SIG-M5 treated with dmso at 0.1 percent for 504 hours (cell line): ENCODE measurements around the gene MAPK10.
"Not testable (repeated sequence)": the region's sequence is repeated elsewhere in the genome, so short reads cannot be mapped to it uniquely, and the experiment has no call there.

Experiments used
- DNase-seq: peaks from one replicate; lab custom pipeline; 2025; ENCODE audit not compliant: unreplicated experiment; lab: John Stamatoyannopoulos, UW

MAPK10 gene

DNA sequence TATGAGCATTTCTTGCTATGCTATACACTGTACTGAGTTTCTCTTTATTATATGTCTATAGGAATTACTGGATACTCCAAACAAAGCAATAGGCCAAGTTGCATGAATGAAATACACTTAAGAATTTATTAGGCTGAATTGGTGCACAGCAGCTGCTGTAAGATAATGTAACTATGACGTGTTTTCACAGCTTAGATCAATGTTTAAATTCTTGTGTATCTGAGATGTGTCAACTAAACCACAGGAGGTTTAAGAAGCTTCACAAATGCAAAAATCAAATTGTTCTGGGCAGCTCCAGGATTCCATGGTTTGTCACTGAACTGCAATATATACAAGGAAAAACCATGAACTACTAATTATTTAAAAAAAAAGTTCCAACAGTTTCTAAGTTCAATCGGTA, 156.7 kb downstream of the MAPK10 start:
- DNase-seq: no peak

DNA sequence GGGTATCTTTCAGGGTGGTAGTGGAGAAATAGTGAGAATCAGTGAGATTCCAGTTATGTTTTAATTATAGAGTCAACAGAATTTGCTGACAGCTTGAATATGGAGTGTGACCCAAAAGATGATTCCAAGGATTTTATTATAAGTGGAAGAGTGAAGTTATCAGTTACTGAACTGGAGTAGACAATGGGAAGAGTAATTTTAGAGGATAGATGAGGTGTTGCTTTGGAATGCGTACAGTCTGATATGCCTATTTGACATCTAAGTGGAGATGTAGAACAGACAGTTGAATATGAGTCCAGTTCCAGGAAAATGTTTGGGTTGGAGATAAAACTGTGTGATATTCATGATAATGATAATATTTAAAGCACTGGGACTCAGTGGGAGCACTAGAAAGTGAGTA, 174.2 kb downstream of the MAPK10 start:
- no peak for DNase-seq

DNA sequence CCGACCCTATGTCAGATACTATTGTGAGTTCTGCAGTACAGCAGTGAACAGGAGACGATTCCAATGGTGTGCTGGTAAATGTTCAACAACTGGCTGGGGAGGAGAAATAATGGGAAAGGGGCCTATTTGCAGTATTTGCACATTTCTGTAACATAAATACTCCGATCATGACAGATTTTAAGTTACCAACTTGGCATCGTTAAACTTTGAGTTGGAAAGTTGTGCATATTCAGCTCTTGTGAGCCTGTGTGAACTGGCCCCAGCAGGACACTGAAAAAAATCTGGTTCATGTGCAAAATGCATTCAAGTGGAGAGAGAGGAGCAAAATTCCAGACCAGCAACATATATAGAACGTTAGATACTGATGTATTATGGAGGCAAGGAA, 175.0 kb downstream of the MAPK10 start:
- no peak for DNase-seq

DNA sequence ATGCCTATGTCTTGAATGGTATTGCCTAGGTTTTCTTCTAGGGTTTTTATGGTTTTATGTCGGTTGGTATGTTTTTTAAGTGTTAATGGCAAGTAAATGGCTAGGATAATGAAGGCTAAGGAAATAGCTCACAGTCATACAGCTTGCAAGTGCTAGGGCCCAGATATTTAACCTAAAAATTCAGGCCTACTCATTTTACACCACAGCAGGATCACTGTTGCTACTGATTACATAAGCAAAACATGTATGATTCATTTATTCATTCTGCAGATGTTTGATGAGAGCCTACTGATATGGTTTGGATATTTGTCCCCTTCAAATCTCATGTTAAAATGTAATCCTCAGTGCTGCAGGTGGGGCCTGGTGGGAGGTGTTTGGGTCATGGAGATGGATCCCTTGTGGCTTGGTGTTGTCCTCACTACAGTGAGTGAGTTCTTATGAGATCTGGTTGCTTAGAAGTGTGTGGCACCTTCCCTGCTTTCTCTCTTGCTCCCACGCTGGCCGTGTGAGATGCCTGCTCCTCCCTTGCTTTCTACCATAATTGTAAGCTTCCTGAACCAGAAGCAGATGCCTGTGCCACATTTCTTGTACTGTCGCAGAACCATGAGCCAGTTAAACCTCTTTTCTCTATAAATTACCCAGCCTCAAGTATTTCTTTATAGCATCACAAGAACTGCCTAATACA, 175.5 kb downstream of the MAPK10 start:
- no peak for DNase-seq

DNA sequence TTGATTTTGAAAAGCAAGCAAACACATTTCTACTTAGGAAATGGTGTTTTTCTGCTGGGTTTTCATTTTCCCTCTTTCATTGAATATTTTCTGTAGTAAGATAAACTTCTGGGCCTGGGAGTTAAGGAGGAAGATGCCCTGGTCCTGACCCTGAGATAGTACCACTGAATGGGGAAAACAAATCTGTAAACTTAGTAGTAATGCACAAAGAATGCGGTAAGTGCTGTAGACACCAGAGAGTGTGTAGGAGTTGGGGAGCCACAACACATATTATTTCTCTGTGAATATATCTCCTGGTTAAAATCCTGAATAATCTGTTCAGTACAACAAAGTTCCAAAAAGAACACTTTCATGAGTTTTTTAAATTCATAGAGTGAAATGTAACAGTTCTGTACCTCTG, 178.3 kb downstream of the MAPK10 start:
- no peak for DNase-seq

DNA sequence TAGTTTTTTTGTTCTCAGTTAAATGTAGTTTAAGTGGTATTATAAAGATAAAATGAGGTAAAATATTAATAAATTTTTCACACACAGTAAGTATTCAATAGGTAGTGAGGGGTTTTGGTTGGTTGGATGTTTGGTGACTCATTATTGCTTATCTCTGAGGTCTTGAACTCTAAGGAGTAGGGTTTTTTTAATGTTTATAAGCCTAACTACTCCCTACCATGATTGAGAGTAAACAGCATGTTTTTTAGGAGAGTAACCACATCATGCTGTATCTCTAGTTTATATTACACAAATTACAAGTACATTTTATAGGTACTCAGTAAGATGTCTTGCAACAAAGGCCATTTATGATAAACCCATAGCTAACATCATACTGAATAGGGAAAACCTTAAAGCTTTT, 181.6 kb downstream of the MAPK10 start:
- DNase-seq: no peak

DNA sequence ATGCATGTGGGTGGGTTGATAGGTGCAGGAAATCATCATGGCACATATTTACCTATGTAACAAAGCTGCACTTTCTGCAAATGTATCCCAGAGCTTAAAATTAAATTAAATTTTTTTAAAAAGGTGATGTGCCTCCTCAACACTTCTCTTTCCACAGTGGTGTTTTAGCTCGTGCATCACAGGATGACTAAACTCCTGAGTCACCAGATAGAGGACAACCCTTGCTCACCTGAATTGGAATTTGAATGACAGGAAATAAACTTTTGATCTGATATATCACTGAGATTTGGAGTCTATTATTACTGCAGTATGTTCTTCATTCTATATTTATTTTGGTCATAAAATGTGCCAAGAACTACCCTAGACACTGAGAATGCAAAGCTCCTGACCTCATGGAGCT, 185.3 kb downstream of the MAPK10 start:
- no peak for DNase-seq

DNA sequence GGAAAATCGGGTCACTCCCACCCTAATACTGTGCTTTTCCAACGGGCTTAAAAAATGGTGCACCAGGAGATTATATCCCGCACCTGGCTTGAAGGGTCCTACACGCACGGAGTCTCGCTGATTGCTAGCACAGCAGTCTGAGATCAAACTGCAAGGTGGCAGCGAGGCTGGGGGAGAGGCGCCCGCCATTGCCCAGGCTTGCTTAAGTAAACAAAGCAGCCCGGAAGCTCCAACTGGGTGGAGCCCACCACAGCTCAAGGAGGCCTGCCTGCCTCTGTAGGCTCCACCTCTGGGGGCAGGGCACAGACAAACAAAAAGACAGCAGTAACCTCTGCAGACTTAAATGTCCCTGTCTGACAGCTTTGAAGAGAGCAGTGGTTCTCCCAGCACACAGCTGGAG, 191.5 kb downstream of the MAPK10 start:
- not testable (repeated sequence) for DNase-seq

DNA sequence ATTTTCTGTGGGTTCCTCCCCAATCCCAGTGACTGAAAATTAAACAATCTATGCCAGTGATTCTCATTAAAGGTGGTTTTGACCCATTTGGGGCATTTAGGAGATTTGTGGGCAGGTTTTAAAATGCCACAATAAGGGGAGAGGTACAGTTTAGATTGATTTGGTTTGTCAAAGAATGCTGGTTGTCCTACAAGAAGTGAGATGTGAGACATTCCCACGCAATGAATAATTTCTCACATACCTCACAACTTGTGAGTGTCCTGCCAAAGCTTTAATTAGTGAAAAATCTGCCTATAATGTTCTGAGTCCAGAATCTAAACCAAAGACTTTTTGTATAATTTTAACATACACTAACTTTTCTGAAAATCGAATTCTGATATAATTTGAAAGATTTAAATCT, 199.4 kb downstream of the MAPK10 start:
- DNase-seq: no peak

DNA sequence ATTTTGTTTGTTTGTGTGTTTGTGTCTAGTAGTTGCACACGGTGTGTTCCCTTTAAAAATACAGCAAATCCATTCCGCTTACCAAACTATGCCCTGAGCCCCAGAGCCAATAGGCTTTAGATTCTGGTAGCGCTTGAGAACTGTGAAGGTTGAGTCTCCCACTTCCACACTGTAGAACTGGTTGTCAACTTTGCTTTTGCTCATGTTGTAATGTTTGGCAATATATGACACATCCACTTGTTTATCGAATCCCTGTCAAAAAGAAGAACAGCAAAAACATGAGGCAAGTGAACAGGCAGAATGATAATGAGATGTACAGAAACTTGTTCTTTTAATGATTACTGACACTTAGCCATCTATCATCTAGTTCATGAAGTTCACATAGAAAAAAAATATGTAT, 200.6 kb downstream of the MAPK10 start:
- no peak for DNase-seq

DNA sequence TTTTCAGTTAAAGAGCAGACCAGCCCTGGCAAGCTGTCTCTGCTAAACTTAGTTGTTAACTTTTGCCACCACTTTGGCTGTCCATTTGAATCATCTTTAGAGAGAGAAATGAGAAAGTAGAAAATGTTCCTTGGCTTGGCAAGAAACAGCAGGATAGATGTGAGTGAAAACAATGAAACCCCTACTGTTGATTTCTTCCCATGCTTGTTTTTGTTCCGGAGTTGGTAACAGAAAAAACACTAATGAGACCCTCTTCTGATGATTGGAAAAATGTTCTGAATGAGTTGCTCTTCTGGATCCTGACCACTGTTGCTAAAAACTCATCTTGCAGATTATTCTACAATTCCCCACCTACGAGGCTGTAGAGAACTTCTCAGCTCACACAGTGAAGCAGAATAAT, 203.3 kb downstream of the MAPK10 start:
- no peak for DNase-seq

DNA sequence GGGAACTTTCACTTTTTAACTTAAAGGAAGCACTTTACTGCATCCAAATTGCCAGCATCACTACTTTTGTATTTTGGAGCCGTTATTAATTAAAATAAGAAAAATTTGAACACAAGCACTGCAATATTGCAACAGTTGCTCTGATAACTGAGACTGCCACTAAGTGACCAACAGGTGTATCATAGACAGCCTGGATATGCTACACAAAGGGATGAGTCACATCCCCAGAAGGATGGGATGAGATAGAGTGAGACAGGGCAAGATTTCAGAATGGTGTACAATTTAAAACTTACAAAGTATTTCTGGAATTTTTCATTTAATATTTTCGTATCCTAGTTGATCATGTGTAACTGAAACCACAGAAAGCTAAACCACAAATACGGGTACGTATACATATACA, 204.1 kb downstream of the MAPK10 start:
- DNase-seq: no peak

DNA sequence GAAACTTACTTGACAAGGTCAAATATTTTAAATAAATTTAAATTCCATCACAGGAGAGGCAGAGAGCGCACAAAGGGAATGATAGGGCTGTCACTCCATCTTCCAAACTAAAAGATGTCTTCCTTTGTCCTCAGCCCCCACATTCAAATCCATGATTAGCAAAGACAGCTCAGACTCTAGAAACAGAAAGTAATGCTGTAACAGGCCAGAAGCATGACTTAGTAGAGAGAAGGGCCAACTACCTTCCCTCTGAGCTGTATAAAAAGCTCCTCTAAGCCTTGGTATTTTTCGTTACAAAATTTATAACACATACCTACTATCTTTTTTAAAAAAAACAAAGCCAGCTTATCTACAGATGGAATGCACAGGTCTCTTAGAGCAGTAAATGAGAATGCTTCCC, 207.4 kb downstream of the MAPK10 start:
- DNase-seq: no peak

DNA sequence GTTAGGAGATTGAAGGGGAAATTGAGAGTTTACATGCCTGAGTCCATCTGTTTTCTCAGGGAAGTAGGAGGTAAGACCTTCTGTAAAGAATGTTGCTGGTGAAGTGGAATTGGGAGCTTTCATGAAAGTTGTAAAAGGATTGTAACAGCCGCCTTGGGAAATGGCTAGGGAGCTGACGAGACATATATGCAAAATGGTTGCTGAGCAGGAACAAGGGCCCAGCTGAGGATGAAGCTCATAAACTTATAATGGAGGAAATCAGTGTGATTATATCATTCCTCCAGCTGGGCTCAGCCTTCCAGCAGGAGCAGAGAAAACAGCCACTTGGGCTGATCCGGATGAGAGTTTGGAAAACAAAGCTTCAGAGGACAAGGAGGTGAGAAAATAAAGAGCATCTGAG, 208.7 kb downstream of the MAPK10 start:
- no peak for DNase-seq

DNA sequence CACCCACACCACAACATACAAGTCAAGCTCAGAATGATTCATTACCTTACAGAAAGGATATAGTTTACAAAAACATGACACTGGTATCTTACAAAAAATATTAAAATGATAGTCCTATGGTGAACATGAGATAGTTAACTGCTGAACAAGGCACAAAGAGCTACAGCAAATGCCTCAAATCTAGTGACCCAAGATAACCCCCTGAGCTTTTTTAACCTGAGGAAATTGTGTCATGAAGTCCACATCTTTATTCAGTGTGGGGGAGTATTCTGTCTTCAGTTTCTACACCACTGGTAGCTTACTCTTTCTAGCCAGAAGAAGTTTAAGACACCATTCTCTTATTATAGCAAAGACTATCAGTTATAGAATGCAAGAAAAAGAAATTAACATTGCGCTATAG, 218.7 kb downstream of the MAPK10 start:
- no peak for DNase-seq

DNA sequence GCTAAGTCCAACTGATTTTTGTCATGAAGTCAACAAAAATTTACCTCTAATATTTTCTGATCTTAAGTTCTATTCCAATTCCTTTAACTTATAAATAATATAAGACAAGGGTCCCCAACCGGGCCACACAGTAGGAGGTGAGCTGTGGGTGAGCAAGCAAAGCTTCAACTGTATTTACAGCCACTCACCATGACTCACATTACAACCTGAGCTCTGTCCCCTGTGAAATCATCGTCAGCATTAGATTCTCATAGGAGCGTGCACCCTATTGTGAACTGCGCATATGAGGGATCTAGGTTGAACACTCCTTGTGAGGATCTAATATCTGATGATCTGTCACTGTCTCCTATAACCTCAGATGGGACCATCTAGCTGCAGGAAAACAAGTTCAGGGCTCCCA, 227.4 kb downstream of the MAPK10 start:
- DNase-seq: no peak

DNA sequence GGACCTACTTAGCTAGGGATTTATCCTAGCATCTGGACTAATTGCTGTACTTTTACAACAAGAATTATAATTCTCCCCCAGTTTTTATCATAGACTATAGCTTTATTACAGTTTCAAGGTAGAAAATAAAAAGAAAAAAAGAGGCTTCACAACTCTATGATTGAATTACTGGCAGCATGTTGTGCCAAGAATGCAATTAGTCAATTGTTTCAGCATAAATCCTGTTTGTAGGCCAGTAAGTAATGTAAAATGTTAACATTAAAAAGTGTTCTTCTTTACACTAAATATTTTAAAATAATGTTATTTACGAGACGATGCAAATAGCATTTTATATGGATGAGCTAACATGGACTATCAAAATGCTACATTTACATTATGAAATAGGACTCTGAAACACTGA, 228.4 kb downstream of the MAPK10 start:
- DNase-seq: no peak

DNA sequence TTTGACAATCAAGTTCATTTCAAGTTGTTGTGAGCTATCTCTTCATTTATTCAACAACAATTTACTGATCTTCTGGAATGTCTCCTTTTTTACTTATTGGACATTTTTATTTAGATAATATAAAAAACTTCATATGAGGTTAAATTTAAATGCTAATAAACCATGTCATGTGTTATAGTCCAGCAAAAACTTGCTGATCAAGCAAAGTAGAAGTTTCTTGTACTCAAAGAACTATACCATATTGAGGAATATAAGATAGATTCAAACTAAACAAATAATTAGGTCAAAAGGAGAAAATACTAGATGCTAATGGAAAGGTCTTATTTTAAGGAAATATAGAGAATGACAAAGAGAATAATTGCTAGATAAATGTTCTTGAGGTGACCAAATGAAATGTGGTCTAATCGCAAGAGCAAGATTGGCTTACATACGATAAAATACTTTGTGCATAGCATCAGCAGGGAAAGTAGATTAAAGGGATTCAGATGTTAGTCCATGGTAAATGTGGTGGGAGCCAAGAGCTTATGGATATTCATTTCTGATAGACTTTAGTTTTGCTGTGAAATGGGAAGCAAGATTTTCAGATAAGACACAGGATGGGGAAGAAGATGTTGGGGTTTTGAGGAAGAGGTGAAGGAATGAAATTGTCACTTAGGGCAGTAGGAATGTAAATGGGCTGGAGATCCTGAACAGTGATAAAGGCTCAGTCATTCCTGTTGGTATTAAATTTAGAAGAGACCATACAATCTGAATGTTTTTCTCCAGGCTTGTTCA, 229.5 kb downstream of the MAPK10 start:
- no peak for DNase-seq

DNA sequence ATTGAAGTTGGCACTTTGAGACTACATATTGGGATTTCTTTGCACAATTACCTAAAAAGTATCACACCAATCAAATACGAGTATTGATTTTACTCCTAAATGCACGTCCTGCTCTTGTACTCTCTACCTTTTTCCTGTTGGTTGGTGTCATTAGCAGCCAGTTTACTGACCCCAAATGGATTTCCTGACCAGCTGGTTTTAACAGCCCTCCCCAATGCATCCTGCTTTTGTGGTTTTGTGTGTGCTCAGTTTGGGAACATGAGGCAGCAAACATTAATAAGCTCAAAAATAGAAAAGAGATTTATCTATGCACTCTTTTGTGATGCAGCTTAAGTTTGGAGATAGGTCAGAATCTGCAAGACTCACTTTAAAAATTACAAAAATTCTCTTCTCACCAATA, 230.3 kb downstream of the MAPK10 start:
- no peak for DNase-seq

DNA sequence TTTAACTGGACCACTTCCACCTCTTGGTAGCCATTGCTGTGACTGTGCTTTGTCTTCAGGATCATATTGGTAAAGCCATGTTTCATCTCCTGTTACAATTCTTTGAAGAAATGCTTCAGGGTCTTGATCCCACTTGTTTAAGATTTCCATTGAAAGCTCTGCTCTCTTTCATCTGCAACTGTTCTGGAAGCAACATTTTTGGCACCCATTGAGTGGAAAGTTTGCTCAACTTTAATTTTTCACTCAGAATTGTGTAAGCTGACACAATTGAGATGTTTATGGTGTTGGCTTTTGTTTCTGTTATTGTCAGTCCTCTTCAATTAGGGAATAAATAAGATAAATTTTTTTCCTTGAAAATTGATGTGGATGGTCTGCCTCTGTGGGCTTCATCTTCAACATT, 237.4 kb downstream of the MAPK10 start:
- DNase-seq: no peak

DNA sequence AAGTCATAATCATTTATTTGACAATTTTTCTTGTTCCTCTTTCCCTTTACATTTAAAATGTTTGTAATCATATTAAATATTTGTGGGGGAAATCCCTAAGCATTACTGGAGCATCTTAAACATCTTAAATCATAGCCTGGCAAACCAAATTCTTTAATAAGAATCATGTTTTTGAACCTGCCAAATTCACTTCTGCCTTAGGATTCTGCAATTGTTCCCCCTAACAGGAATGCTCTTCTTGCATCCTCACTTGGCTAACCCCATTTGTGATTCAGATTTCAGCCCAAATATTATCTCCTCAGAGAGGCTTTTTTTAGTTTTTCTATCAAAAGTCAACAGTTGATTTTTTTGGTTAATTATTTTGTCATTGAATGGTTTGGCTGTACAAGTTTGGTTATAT, 241.1 kb downstream of the MAPK10 start:
- no peak for DNase-seq

DNA sequence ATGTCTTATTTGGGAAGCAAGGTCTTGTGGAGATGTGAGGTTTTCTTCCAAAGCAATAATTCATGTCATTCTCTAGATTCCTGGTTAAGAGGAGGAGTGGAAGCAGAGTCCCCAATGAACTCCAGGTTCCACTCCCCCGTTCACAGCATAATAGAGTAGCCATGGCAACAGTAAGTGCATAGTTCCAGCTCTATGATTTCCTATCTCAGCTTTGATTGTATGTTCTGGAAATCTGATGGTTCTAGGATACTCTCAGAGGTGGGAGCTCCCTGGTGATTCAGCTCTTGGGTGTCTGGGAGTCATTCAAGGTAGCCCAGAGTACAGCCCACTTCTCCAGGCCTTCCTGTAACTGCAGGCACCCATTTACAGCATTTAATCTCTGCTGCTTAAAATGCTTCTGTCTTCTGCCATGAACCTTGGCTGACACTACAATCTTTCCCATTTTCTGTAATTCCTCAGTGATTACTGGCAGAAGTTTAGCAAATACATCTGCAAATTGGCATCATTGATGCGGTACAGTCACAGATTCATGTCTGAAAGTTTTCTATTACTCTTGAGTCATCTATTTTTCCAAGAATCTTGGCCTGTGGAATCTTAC, 242.0 kb downstream of the MAPK10 start:
- no peak for DNase-seq

DNA sequence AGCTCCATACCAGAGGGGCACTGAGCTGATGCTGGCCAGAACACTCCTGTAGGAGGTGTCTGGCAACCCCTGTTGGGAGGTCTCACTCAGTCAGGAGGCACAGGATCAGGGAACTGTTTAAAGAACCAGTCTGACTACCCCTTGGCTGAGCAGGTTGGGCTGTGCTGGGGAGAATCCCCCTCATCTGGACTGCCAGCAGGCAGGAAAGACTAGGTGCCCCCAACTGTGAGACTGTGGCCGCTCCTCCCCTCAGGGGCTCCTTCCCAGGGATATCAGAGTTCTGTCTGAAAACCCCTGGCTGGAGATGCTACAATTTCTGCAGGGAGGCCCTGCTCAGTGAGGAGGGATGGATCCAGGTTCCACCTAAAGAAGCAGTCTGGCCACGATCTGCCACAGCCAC, 245.3 kb downstream of the MAPK10 start:
- no peak for DNase-seq
